Activated CD8-positive, alpha-beta memory T cell treated with anti-CD3 and anti-CD28 coated beads for 36 hours (primary cell): ENCODE data around the gene RHOJ. TPM values are rescaled to one million over a fixed set of nuclear protein-coding genes. Genes with fewer than 3 reads are reported as not detected.
"Not testable (repeated sequence)": the region's sequence is repeated elsewhere in the genome, so short reads cannot be mapped to it uniquely, and the experiment has no call there.

Source experiments
- CTCF ChIA-PET: fragments of 350-600 bp; sonication (Branson Sonifier 250); formaldehyde crosslinking; loops from one replicate; lab custom pipeline; 2021; ENCODE audit warnings: antibody characterized with exemption; lab: Charles Lee
- POLR2A ChIA-PET: fragments of 350-600 bp; sonication (Branson Sonifier 250); formaldehyde crosslinking; loops from one replicate; lab custom pipeline; 2021; ENCODE audit warnings: antibody characterized with exemption; lab: Charles Lee
- total RNA-seq, 2 experiments: library from RNA; stranded (reverse); gene quantifications; one replicate each; pipeline ENCODE4 v1.2.3, GENCODE V29; 2021

RHOJ gene
- total RNA-seq, 2 experiments from 2014 or later: not detected

DNA sequence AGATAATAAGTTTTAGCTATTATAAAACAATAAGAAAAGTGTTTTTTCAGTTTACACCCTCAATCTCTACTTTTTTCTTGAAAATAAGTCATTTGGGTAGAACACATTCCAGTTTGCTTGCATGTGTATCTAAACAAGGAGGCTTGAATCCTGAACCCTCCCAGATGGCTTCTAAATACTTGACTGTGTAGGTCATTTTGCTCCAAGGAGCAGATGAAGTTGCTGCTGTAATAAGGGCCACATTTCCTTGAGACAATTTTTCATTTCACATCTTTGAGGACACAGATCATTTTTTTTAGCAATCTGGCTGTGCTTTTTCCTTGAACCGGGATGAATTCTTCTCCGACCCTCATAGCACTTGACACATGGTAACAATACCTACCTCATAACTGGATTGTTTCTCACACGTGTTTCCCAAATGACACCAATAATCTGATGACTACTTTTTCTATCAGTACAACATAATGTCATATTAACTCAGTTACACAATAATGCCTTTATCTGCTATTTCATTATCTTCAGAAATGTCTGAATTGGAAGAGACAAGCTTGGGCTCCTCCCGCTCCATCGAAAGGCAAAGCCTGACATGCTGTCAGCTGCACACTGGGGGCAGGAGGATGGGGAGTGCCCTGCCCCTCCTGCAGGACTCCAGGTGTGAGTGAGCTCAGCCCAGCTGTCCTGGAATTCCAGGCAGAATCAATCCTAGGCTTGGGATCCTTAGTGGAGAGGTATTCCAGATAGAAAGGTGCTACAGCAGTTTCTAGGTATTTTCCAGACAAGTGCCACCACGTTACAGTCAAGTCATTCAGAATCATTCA is 83.6 kb downstream of the RHOJ start:
- CTCF ChIA-PET: no interaction called here
- POLR2A ChIA-PET: no interaction called here

DNA sequence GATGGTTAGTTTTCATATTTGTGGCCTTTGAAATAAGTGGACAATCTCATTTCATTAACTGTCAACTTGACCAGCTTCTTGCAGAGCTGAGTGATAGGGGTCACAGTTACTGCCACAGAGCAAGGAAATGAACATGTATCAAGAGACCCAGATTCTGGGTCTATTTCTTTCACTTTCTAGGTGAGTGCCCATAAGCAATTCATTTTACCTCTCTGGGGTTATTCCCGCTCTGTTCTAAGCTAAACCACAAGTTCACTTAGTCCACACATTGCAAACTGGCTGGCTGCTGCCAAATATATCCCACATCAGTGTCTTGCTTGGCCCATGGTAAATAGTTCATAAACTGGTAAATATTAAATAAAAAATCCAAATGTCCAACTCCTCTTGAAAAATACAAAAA is 84.6 kb downstream of the RHOJ start:
- POLR2A ChIA-PET: no interaction called here
- CTCF ChIA-PET: no interaction called here

DNA sequence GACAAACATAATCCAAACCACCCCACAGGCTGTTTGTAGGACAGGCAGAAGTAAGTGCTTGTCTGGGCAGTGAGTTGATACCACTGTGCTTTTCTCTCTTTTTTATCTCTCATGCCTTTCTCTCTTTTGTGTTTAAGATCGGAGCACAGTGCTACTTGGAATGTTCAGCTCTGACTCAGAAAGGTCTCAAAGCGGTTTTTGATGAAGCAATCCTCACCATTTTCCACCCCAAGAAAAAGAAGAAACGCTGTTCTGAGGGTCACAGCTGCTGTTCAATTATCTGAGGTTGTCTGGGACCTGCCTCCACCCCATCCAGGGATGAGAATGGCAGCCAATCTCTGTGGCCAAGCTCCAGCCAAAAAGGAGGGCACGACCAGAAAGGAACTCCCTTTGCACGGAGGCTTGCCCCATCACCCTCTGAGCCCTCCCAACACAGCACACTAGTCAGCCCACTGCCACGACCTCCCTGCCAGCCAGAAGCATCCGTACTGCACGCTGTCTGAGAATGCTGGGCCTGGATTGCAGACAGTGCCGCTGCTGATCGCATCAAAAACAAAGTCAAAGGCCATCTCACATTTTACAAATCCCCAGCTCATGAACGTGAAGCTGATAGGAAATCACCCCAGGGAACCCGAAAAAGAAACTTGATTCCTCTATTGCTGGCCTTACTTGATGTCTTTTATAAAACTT is 86.6 kb downstream of the RHOJ start:
- ChIA-PET CTCF (no interaction called here), POLR2A (no interaction called here)

DNA sequence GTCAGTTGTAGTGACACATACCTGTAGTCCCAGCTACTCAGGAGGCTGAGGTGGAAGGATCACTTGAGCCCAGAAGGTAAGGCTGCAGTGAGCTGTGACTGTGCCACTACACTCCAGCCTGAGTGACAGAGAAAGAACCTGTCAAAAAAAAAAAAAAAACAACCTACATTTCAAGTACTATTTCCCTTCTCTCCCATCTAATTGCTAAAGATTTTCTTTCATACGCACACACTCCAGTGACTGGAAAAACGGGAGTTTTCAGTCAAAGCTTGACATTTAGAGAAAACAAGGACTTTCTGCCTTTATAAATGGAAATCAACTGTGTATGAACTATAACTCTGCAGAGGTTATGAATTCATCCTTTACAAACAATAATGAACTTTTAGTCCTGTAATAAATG is 88.6 kb downstream of the RHOJ start:
- CTCF ChIA-PET: no interaction called here
- POLR2A ChIA-PET: no interaction called here

DNA sequence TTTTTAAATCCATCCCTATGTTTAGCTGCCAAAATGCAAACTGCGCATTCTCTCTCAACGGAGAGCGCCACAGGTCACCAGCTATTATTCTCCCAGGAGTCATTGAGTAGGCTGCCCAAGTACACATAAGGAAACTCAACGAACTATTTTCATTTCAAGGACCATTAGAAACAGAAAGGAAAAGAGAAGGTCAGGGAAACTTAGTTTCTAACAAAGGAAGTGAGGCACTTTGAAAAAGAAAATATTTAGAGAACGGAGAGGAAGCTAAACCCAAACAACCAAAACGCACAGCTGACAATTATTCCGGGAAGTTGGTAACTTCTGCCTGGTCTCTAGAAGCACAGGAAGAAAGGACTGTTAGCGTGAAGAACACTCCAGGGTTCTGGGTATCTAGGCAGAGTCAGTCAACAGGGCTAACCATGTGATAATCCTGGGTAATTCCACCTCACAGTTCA is 91.0 kb downstream of the RHOJ start:
- CTCF ChIA-PET: no interaction called here
- POLR2A ChIA-PET: no interaction called here

DNA sequence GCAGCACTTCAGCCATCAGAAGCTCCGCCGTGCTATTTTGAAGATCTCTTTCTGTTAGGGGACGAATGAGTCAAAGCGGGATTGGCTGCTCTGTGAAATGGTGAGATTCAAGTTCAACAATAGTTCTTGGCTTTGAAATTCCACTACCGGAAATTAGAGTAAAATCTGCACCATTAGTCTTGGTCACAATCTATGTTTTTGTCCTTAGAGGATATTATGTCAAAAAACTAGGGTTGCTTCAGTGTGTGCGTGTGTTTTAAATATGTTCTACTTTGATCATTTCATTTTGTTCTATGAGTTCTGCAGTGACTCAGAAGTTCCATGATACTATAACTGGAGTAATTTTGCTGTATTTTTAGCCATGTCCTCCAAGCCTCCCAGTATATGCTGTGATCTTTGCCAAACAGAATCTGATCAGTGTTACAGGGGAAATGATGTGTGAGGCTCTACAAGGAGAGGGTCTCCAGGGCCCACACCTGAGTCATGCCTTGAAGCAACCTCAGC is 91.9 kb downstream of the RHOJ start:
- POLR2A ChIA-PET: no interaction called here
- CTCF ChIA-PET: no interaction called here

DNA sequence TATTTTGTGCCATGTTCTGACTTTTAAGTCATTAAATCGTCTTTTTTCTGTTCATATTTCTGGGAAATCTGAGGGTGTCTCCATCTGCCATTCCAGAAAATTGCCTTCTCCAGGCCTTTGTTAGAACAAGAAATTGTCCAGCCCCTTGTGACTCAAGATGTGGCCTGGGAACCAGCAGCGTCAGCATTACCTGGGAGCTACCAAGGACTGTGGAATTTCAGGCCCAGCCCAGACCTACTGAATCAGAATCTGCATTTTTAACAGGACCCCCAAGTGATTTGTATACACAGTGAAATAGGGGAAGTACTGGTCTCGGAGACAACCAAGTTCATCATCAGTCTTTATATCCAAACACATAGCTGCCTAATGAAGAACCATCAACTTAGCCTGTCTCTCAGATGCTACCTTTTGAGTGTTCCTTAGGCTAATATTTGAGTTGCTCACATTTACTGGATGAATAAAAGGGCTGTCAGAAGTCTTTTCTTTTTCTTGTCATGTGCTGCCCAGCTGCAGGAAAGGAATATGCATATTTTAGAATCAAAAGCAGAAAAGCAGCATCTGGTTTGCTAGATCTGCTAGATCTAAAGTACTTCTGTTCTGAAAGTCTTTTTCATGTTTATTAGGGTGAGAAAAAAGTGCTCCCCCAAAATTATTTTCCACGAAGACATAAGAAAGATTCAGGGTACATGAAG is 93.3 kb downstream of the RHOJ start:
- ChIA-PET CTCF (interaction anchor here (0.5 kb wide), 1 partner anchor 106 kb away, joined by 4 read pairs; no protein-coding TSS in a partner anchor), POLR2A (no interaction called here)

DNA sequence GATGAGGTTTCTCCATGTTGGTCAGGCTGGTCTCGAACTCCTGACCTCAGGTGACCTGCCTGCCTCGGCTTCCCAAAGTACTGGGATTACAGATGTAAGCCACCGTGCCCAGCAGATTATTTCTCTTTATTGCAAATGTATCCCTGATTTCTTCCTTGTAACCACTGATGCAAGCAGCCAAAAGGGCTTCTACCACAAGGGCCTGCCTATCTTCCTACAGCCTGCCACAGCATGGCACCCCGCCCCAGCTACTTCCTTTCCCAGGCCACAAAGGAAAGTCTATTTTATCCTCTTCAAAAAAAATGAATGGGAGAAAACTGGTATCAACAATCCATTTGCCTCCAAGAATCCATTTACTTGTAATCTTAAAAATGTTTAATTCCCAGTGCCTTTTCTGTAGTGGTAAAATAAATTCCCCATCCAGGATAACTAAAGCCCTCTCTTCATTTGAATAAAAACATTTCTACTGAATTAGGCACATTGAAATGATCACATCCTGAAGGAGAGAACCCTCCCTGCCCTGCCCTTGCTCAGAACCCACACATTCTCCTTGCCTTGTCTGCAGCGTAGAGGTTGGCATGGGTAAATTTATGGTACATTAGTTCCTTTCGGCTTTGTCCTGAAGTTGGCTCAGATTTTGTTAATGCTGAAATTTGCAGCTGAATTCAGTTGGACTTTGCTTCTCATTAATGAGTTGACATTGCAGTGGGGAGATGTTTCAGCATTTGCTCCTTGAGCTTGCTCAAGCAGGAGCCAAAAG is 95.3 kb downstream of the RHOJ start:
- ChIA-PET CTCF (no interaction called here), POLR2A (no interaction called here)

DNA sequence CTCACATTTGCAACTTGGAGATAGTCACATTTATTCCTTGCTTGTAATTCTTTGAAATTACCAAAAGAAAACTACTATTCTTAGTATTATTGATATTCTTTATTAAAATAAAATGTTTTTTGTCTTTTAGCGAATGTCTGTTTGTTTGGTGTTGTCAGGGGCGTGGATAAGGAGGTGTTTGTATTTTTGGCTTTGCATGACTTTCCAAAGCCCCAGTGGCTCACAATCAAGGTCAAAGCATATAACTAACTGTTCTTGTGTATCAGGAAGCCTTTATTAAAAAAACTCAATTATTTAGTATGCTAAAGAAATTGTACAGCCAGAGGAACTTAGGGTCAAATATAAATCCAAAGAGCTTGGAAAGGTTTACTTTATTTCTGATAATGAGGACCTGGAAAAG is 96.6 kb downstream of the RHOJ start:
- CTCF ChIA-PET: no interaction called here
- POLR2A ChIA-PET: no interaction called here

DNA sequence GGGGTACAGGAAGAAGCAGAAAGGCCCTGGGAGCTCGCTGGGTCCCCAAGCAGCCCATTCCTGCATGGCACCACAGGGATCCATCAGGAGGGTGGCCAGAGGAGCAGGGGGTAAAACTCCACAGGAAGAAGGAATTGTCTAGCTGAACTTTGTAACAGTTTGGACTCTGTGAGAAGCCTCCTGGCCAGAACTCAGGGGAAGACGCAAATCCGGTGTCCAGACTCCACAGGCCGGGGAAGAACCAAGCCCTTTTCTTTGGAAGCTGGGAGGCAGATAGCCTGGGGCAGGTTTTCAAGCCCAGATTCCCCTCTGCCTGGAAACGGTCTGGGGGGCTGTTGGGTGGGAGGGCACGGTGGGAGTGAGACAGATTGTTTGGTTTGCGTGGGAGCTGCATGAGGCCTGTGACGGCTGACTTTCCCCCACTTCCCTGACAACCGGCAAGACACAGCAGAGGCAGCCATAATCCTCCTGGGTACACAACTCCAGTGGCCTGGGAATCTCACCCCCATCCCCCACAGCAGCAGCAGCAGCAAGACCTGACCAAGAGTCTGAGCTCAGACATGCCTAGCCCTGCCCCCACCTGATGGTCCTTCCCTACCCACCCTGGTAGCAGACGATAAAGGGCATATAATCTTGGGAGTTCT is 97.8 kb downstream of the RHOJ start:
- CTCF ChIA-PET: interaction anchor here (0.7 to 0.9 kb wide), 2 partner anchors 8 to 11 kb away, joined by 3 read pairs; no protein-coding TSS in a partner anchor
- POLR2A ChIA-PET: interaction anchor here (0.6 kb wide), 1 partner anchor 1425 kb away, joined by 3 read pairs; no protein-coding TSS in a partner anchor

DNA sequence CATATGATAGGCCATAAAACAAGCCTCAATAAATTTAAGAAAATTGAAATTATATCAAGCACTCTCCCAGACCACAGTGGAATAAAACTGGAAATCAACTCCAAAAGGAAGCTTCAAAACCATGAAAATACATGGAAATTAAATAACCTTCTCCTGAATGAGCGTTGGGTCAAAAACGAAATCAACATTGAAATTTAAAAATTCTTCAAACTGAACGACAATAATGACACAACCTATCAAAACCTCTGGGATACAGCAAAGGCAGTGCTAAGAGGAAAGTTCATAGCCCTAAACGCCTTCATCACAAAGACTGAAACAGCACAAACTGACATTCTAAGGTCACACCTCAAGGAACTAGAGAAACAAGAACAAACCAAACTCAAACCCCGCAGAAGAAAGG is 100.2 kb downstream of the RHOJ start:
- CTCF ChIA-PET: not testable (repeated sequence)

DNA sequence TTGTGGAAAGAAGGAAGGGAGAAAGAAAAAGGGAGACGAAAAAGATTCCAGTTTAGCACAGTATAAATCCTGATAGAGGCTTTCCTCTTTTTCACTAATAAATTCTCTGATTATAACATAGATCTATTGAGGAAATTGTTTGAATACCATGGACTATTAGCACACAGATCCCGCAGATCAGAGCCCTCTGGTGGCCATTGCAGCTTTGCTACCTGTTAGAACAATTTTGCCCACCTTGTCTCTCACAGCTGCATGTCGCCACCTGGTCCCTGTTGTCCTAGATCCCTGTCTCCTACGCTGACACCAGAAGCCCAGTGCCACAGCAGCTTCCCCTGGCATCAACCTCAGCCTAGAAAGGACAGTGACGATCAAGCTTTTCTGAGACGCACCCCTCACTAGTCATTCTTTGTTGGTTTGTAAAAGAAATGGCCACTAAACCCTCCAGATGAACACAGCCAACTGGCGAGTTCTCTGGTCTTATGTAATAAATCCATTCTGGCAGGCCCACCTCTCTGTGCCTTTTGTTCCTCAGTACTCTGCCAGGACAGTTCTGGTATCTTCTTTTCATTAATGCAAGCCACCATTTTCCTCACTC is 104.6 kb downstream of the RHOJ start:
- CTCF ChIA-PET: no interaction called here
- POLR2A ChIA-PET: no interaction called here

More for the DNA sequence above, 100.2 kb downstream of the RHOJ start:
- POLR2A ChIA-PET: not testable (repeated sequence)

DNA sequence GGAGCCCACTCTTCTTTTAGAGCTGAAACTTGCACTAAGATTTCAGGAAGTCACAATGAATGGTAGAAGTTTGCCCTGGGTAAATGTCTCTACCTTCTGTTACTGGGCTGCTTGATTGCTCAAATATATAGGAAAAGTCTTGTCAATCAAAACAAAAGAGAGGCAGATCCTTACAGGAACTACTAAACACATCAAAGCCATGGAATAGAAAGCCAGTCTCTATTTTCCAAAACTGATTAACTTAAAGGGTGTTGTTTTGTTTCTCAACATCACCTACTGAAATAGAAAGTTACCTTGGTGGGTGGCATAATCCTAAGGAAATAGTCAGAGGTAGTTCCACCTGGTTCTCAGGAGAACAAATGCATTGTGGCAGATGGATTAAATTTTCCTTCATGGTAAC is 114.6 kb downstream of the RHOJ start, which contains the start of gene GPHB5:
Gene GPHB5, minus strand, starts transcription at position 101 of the 400 bp plus-strand sequence. CDS start 1,086 bp downstream, outside the sequence.
- POLR2A ChIA-PET: no interaction called here
- CTCF ChIA-PET: no interaction called here

DNA sequence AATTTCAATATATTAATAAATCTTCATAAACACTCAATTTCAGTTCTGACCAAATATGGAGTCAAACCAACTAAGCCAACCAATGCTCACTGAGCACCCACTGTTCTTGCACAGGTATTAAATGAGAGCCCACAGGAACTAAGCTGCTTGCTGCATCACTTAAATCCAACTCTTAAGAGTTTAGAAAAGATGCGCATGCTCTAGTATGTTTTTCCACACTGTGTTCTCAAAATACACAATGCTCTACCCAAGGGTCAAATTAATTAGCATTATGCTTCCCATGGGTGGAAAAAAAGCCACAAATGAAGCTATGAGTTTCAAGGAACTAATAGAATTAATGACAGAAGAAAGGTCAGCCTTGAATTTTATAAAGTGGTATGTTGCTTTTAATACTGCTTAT is 118.2 kb downstream of the RHOJ start:
- POLR2A ChIA-PET: no interaction called here
- CTCF ChIA-PET: no interaction called here

DNA sequence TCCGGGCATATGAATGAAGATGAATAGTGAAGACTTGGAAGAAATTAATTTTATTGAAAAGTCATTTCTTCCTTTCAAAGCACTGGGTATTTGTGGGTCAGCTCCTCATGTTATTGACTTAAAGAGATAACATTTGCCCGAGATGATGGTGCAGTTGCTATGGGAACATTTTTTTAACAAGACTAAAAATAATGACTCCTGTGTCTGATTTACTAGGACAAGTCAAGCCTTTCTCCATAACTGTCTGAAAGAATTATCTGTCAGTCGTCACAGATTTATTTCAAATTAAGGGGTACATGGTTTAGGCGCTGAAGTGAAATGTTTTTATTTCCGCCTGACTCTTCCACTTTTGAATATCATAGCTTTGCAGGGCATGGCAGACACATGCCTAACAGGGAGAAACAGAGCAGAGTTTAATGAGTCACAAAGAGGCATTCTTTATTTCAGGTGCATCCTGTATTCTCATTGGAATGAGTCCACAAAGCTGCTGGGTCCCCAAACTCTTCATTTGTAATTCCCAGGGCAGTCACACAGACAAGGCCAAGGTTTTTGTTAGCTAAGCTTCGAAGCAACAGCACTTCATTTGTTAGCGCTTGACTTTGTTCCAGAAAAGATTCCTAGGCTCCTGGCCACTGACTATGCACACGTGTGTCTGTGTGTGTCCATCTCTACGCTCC is 118.8 kb downstream of the RHOJ start:
- ChIA-PET CTCF (no interaction called here), POLR2A (no interaction called here)

DNA sequence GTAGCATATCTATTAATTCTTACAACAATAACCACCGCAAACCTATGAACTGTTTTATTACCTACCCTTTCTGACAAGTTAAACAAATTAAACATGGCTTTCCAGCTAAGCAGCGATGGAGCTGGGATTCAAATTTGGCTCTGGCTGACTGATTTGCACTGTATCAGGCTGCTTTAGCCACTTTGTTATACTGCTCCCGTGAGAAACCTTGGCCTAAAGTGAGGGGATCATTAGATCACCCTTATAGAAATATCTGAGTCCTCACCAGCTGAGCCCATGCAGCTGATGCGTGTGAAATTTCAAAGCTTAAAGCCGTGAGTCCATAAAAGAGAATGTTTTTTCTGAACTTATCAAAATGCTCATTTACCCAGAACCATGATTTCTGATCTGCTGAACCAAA is 122.6 kb downstream of the RHOJ start:
- CTCF ChIA-PET: interaction anchor here (0.7 kb wide), 1 partner anchor 1442 kb away, joined by 3 read pairs; no protein-coding TSS in a partner anchor
- POLR2A ChIA-PET: no interaction called here

DNA sequence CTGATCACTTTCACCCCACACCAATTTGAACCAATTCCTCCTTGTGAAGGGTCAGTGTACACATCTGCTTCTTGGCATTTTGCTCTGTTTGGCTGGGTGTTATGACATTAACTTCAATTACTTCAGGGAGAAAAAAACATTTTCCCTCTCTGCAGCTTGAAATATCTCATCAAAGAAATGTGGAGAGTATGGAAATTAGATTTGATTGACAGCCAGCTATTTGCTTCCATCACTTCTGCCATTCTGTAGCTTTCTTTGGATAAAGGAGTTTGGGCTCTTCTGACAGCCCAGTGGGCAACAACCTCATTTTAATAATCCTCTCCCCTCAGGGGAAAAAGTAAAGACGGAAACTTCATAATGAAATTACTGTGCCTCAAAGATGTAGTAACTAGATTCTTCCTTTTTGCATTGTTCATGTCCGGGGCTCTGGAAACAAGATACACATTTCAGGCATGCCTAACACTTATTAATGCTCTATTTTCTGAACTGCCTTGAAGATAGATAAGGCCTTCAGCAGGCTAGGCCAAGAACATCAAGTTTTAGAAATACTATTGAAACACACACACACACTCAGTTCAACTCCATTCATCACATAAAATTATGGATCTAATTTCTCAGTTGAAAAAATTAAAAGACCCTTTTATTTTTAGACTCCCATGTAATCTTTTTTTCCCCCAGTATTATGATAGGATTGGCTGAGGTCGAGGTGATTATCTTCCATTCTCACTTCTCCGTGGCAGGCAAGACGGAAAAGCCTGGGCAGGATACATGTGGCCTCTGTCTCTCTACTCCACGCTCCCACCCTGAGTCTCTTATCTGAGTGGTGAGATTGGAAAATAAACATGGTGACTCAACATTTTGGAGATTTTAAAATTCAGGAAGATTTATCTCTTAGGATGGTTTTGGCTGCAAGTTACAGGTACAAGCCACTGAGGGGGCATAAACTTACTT is 124.8 kb downstream of the RHOJ start:
- ChIA-PET POLR2A (no interaction called here), CTCF (no interaction called here)
